K562 (cell line): ENCODE data around the gene EXOC3L1. TPM values are rescaled to one million over a fixed set of nuclear protein-coding genes. Genes with fewer than 3 reads are reported as not detected.
A peak's percentile ranks its signal among the peaks of the same experiment; 100 is the strongest.

Source experiments
- microRNA counts: library from miRNA; unstranded; fragments of <30 nt; microRNA quantifications from one replicate; lab custom pipeline; 2016
- microRNA-seq: library from miRNA; unstranded; fragments of <30 nt; microRNA quantifications from one replicate; pipeline ENCODE4, GENCODE V29; 2018; ENCODE audit warnings: borderline microRNAs expressed
- polyA plus RNA-seq, 8 experiments: library from polyadenylated mRNA; depleted of rRNA in 4 of 8; stranded (reverse) in 5 of 8; unstranded in 3 of 8; fragments of >200 nt; fragmentation: Nextera tagmentation in 2 of 8; fragmentation: Illumina TruSeq in 1 of 8; extraction: Ambion mirVana in 2 of 8; extraction: Trizol in 1 of 8; gene quantifications; 2 replicates each; pipeline versions ENCODE4 v1.2.1 to v1.2.3, GENCODE V29; 2011 to 2014; ENCODE audit warnings: inconsistent platforms in 1 of 8, missing spikeins in 1 of 8
- small RNA-seq: library from RNA; depleted of rRNA; stranded (forward); fragments of <200 nt; gene quantifications from one replicate; pipeline ENCODE3, GENCODE V24; 2014
- total RNA-seq, 7 experiments: library from RNA; depleted of rRNA in 6 of 7; stranded (reverse); fragments of >200 nt in 6 of 7; fragmentation: Illumina TruSeq in 2 of 7; extraction: Trizol in 2 of 7; gene quantifications; 2 replicates each; pipeline versions ENCODE4 v1.2.1 to v1.2.3, GENCODE V29; 2011 to 2021; ENCODE audit warnings: low replicate concordance in 1 of 7

EXOC3L1 gene
- total and polyA plus RNA-seq, 9 of the 15 experiments (the other 6 are each of a cell fraction or from before 2014, with no cell fraction given): 0.08 TPM; not detected in 8

MicroRNA genes within 50 kb of the gene (microRNA counts, 767-probe panel; counts per million panel counts)
- microRNA hsa-miR-328 (lab: Ali Mortazavi, UCI): not detected

Small RNA genes lying within 50 kb of the gene (microRNA-seq; reads per million reads assigned to microRNA genes)
- 15.7 reads per million, percentile 62 among the genes with 10 or more reads in this experiment for gene MIR328

Small RNA genes lying within 50 kb of the gene (small RNA-seq; reads per million reads assigned to genes)
- gene MIR328: 0.95 reads per million, percentile 56 among the genes with 10 or more reads in this experiment

Other genes starting within 250 kb of the EXOC3L1 start
Only the 7 nearest of the 21 such genes appear.
- gene TRADD, start 30.2 kb downstream of the EXOC3L1 start, total RNA-seq (2014; rRNA removed): 11.9 and 18.0 TPM in 2 replicates
- 2.9 and 3.0 TPM in 2 replicates for gene TRADD, start 30.2 kb downstream of the EXOC3L1 start, total RNA-seq (2014; rRNA removed; fragmentation: Illumina TruSeq; extraction: Trizol)
- gene TRADD, start 30.2 kb downstream of the EXOC3L1 start, total RNA-seq (2015; rRNA removed; fragmentation: Illumina TruSeq; extraction: Trizol): 5.4 and 5.6 TPM in 2 replicates
- 11.8 and 12.2 TPM in 2 replicates for gene TRADD, start 30.2 kb downstream of the EXOC3L1 start, total RNA-seq (2021)
- 8.3 and 8.8 TPM in 2 replicates for gene TRADD, start 30.2 kb downstream of the EXOC3L1 start, polyA plus RNA-seq (2011; rRNA removed)
- gene TRADD, start 30.2 kb downstream of the EXOC3L1 start, polyA plus RNA-seq (2014; fragmentation: Illumina TruSeq; extraction: Trizol): 3.0 and 5.2 TPM in 2 replicates
- 1 to 10 TPM in 1 of 2 experiments, under 1 TPM in 1; 0.76 to 1.7 TPM for gene TRADD, start 30.2 kb downstream of the EXOC3L1 start, polyA plus RNA-seq (2014; fragmentation: Nextera tagmentation; extraction: Ambion mirVana)
- 14.6 and 17.1 TPM in 2 replicates for gene TRADD, start 30.2 kb downstream of the EXOC3L1 start, polyA plus RNA-seq (2014; rRNA removed)
- gene FBXL8, start 30.2 kb downstream of the EXOC3L1 start, total RNA-seq (2014; rRNA removed): 12.5 and 14.5 TPM in 2 replicates
- gene FBXL8, start 30.2 kb downstream of the EXOC3L1 start, total RNA-seq (2014; rRNA removed; fragmentation: Illumina TruSeq; extraction: Trizol): 4.0 and 4.7 TPM in 2 replicates
- gene FBXL8, start 30.2 kb downstream of the EXOC3L1 start, total RNA-seq (2015; rRNA removed; fragmentation: Illumina TruSeq; extraction: Trizol): 5.4 and 5.8 TPM in 2 replicates
- gene FBXL8, start 30.2 kb downstream of the EXOC3L1 start, total RNA-seq (2021): 17.6 and 22.1 TPM in 2 replicates
- 10.9 and 18.2 TPM in 2 replicates for gene FBXL8, start 30.2 kb downstream of the EXOC3L1 start, polyA plus RNA-seq (2011; rRNA removed)
- gene FBXL8, start 30.2 kb downstream of the EXOC3L1 start, polyA plus RNA-seq (2014; fragmentation: Illumina TruSeq; extraction: Trizol): 4.4 and 7.4 TPM in 2 replicates
- under 1 TPM in 1 of 2 experiments, not detected in 1; 0.08 TPM for gene FBXL8, start 30.2 kb downstream of the EXOC3L1 start, polyA plus RNA-seq (2014; fragmentation: Nextera tagmentation; extraction: Ambion mirVana)
- gene FBXL8, start 30.2 kb downstream of the EXOC3L1 start, polyA plus RNA-seq (2014; rRNA removed): 28.2 and 28.8 TPM in 2 replicates
- 8.3 and 13.2 TPM in 2 replicates for gene HSF4, start 25.4 kb downstream of the EXOC3L1 start, total RNA-seq (2014; rRNA removed)
- 3.4 and 5.3 TPM in 2 replicates for gene HSF4, start 25.4 kb downstream of the EXOC3L1 start, total RNA-seq (2014; rRNA removed; fragmentation: Illumina TruSeq; extraction: Trizol)
- 9.7 and 9.8 TPM in 2 replicates for gene HSF4, start 25.4 kb downstream of the EXOC3L1 start, total RNA-seq (2015; rRNA removed; fragmentation: Illumina TruSeq; extraction: Trizol)
- 22.6 and 25.2 TPM in 2 replicates for gene HSF4, start 25.4 kb downstream of the EXOC3L1 start, total RNA-seq (2021)
- 7.3 and 19.2 TPM in 2 replicates for gene HSF4, start 25.4 kb downstream of the EXOC3L1 start, polyA plus RNA-seq (2011; rRNA removed)
- gene HSF4, start 25.4 kb downstream of the EXOC3L1 start, polyA plus RNA-seq (2014; fragmentation: Illumina TruSeq; extraction: Trizol): 9.2 and 12.8 TPM in 2 replicates
- gene HSF4, start 25.4 kb downstream of the EXOC3L1 start, polyA plus RNA-seq (2014; fragmentation: Nextera tagmentation; extraction: Ambion mirVana): under 1 TPM in 1 of 2 experiments, not detected in 1; 0.50 TPM
- 21.4 and 35.4 TPM in 2 replicates for gene HSF4, start 25.4 kb downstream of the EXOC3L1 start, polyA plus RNA-seq (2014; rRNA removed)
- gene NOL3, start 19.6 kb downstream of the EXOC3L1 start, total RNA-seq (2014; rRNA removed): 5.4 and 8.3 TPM in 2 replicates
- gene NOL3, start 19.6 kb downstream of the EXOC3L1 start, total RNA-seq (2014; rRNA removed; fragmentation: Illumina TruSeq; extraction: Trizol): 3.4 and 4.3 TPM in 2 replicates
- gene NOL3, start 19.6 kb downstream of the EXOC3L1 start, total RNA-seq (2015; rRNA removed; fragmentation: Illumina TruSeq; extraction: Trizol): 4.1 and 5.0 TPM in 2 replicates
- gene NOL3, start 19.6 kb downstream of the EXOC3L1 start, total RNA-seq (2021): 7.0 and 9.3 TPM in 2 replicates
- gene NOL3, start 19.6 kb downstream of the EXOC3L1 start, polyA plus RNA-seq (2011; rRNA removed): 8.4 and 13.5 TPM in 2 replicates
- 7.6 and 8.2 TPM in 2 replicates for gene NOL3, start 19.6 kb downstream of the EXOC3L1 start, polyA plus RNA-seq (2014; fragmentation: Illumina TruSeq; extraction: Trizol)
- gene NOL3, start 19.6 kb downstream of the EXOC3L1 start, polyA plus RNA-seq (2014; fragmentation: Nextera tagmentation; extraction: Ambion mirVana): under 1 TPM; 0.45 to 0.69 TPM
- gene NOL3, start 19.6 kb downstream of the EXOC3L1 start, polyA plus RNA-seq (2014; rRNA removed): 12.2 and 14.0 TPM in 2 replicates
- 10.3 and 13.2 TPM in 2 replicates for gene MATCAP1, start 6.2 kb downstream of the EXOC3L1 start, total RNA-seq (2014; rRNA removed)
- gene MATCAP1, start 6.2 kb downstream of the EXOC3L1 start, total RNA-seq (2014; rRNA removed; fragmentation: Illumina TruSeq; extraction: Trizol): 5.6 and 6.0 TPM in 2 replicates
- 9.2 and 9.9 TPM in 2 replicates for gene MATCAP1, start 6.2 kb downstream of the EXOC3L1 start, total RNA-seq (2015; rRNA removed; fragmentation: Illumina TruSeq; extraction: Trizol)
- gene MATCAP1, start 6.2 kb downstream of the EXOC3L1 start, total RNA-seq (2021): 16.6 and 16.9 TPM in 2 replicates
- 13.4 and 17.8 TPM in 2 replicates for gene MATCAP1, start 6.2 kb downstream of the EXOC3L1 start, polyA plus RNA-seq (2011; rRNA removed)
- gene MATCAP1, start 6.2 kb downstream of the EXOC3L1 start, polyA plus RNA-seq (2014; fragmentation: Illumina TruSeq; extraction: Trizol): 10.6 and 12.0 TPM in 2 replicates
- 1 to 10 TPM; 3.4 to 3.8 TPM for gene MATCAP1, start 6.2 kb downstream of the EXOC3L1 start, polyA plus RNA-seq (2014; fragmentation: Nextera tagmentation; extraction: Ambion mirVana)
- 20.5 and 27.5 TPM in 2 replicates for gene MATCAP1, start 6.2 kb downstream of the EXOC3L1 start, polyA plus RNA-seq (2014; rRNA removed)
- gene E2F4, start 2.0 kb upstream of the EXOC3L1 start, total RNA-seq (2014; rRNA removed): 109 and 145 TPM in 2 replicates
- 52.8 and 64.0 TPM in 2 replicates for gene E2F4, start 2.0 kb upstream of the EXOC3L1 start, total RNA-seq (2014; rRNA removed; fragmentation: Illumina TruSeq; extraction: Trizol)
- gene E2F4, start 2.0 kb upstream of the EXOC3L1 start, total RNA-seq (2015; rRNA removed; fragmentation: Illumina TruSeq; extraction: Trizol): 105 and 106 TPM in 2 replicates
- gene E2F4, start 2.0 kb upstream of the EXOC3L1 start, total RNA-seq (2021): 114 and 115 TPM in 2 replicates
- 83.4 and 101 TPM in 2 replicates for gene E2F4, start 2.0 kb upstream of the EXOC3L1 start, polyA plus RNA-seq (2011; rRNA removed)
- gene E2F4, start 2.0 kb upstream of the EXOC3L1 start, polyA plus RNA-seq (2014; fragmentation: Illumina TruSeq; extraction: Trizol): 127 and 129 TPM in 2 replicates
- 10 to 100 TPM in 1 of 2 experiments, 1 to 10 TPM in 1; 9.7 to 18.9 TPM for gene E2F4, start 2.0 kb upstream of the EXOC3L1 start, polyA plus RNA-seq (2014; fragmentation: Nextera tagmentation; extraction: Ambion mirVana)
- gene E2F4, start 2.0 kb upstream of the EXOC3L1 start, polyA plus RNA-seq (2014; rRNA removed): 139 and 150 TPM in 2 replicates
- 1.9 and 3.1 TPM in 2 replicates for gene ELMO3, start 9.0 kb upstream of the EXOC3L1 start, total RNA-seq (2014; rRNA removed)
- 0.48 and 0.58 TPM in 2 replicates for gene ELMO3, start 9.0 kb upstream of the EXOC3L1 start, total RNA-seq (2014; rRNA removed; fragmentation: Illumina TruSeq; extraction: Trizol)
- gene ELMO3, start 9.0 kb upstream of the EXOC3L1 start, total RNA-seq (2015; rRNA removed; fragmentation: Illumina TruSeq; extraction: Trizol): 1.5 and 1.7 TPM in 2 replicates
- gene ELMO3, start 9.0 kb upstream of the EXOC3L1 start, total RNA-seq (2021): 3.9 and 4.6 TPM in 2 replicates
- 2.5 and 4.0 TPM in 2 replicates for gene ELMO3, start 9.0 kb upstream of the EXOC3L1 start, polyA plus RNA-seq (2011; rRNA removed)
- 0.82 and 1.3 TPM in 2 replicates for gene ELMO3, start 9.0 kb upstream of the EXOC3L1 start, polyA plus RNA-seq (2014; fragmentation: Illumina TruSeq; extraction: Trizol)
- gene ELMO3, start 9.0 kb upstream of the EXOC3L1 start, polyA plus RNA-seq (2014; fragmentation: Nextera tagmentation; extraction: Ambion mirVana): under 1 TPM; 0.04 to 0.06 TPM
- 5.1 and 5.2 TPM in 2 replicates for gene ELMO3, start 9.0 kb upstream of the EXOC3L1 start, polyA plus RNA-seq (2014; rRNA removed)